HepG2 (cell line): ENCODE data around the gene TAF3. TPM values are rescaled to one million over a fixed set of nuclear protein-coding genes. Genes with fewer than 3 reads are reported as not detected.

Experiments used
- ARID5B ChIP-seq: IDR thresholded peaks from 2 replicates; pipeline ENCODE4 v1.4.0; 2020; ENCODE audit warnings: mild to moderate bottlenecking, missing genetic modification reagents
- ATF3 ChIP-seq: sonication (generic); formaldehyde crosslinking; IDR thresholded peaks from 2 replicates; pipeline ENCODE4 v1.4.0; 2020; ENCODE audit warnings: missing genetic modification reagents
- BORCS8-MEF2B ChIP-seq: sonication (generic); formaldehyde crosslinking; IDR thresholded peaks from 2 replicates; pipeline ENCODE4 v1.8.0; 2022; ENCODE audit warnings: mild to moderate bottlenecking, missing genetic modification reagents
- DR1 ChIP-seq: sonication (generic); formaldehyde crosslinking; IDR thresholded peaks from 2 replicates; pipeline ENCODE4 v1.8.0; 2021; ENCODE audit warnings: mild to moderate bottlenecking, missing genetic modification reagents, inconsistent platforms
- FOXM1 ChIP-seq: sonication (generic); formaldehyde crosslinking; IDR thresholded peaks from 2 replicates; pipeline ENCODE4 v1.5.0; 2020; ENCODE audit warnings: missing genetic modification reagents
- GATAD1 ChIP-seq: IDR thresholded peaks from 2 replicates; pipeline ENCODE4 v1.6.1; 2016; ENCODE audit warnings: missing genetic modification reagents, missing compliant biosample characterization
- HINFP ChIP-seq: sonication (generic); formaldehyde crosslinking; IDR thresholded peaks from 2 replicates; pipeline ENCODE4 v1.4.0; 2020; ENCODE audit warnings: low read depth, mild to moderate bottlenecking, missing genetic modification reagents
- HOXA7 ChIP-seq: sonication (generic); formaldehyde crosslinking; IDR thresholded peaks from 2 replicates; pipeline ENCODE4 v1.8.1; 2022; ENCODE audit warnings: mild to moderate bottlenecking, missing genetic modification reagents, moderate library complexity
- JARID2 ChIP-seq: sonication (generic); formaldehyde crosslinking; IDR thresholded peaks from 2 replicates; pipeline ENCODE4 v1.8.1; 2023; ENCODE audit warnings: missing genetic modification reagents, inconsistent platforms; ENCODE audit not compliant: insufficient replicate concordance
- MEF2D ChIP-seq: sonication (generic); formaldehyde crosslinking; IDR thresholded peaks from 2 replicates; pipeline ENCODE4 v1.5.1; 2020; ENCODE audit warnings: mild to moderate bottlenecking, missing genetic modification reagents
- PBX2 ChIP-seq: IDR thresholded peaks from 2 replicates; pipeline ENCODE4 v1.6.1; 2016; ENCODE audit warnings: control low read depth
- PLSCR1 ChIP-seq: sonication (generic); formaldehyde crosslinking; IDR thresholded peaks from 2 replicates; pipeline ENCODE4 v1.5.0; 2020; ENCODE audit warnings: missing genetic modification reagents, mild to moderate bottlenecking, borderline replicate concordance
- PPARG ChIP-seq: conservative IDR thresholded peaks from 2 replicates; pipeline ENCODE4 v1.6.1; 2016; ENCODE audit warnings: missing biosample characterization, missing genetic modification reagents
- RAD21 ChIP-seq: fragments of 450-650 bp; formaldehyde crosslinking; IDR thresholded peaks from 2 replicates; pipeline ENCODE4 v1.5.0; 2020; ENCODE audit warnings: mild to moderate bottlenecking
- RFXANK ChIP-seq: IDR thresholded peaks from 2 replicates; pipeline ENCODE4 v1.6.1; 2016
- SMAD3 ChIP-seq: sonication (generic); formaldehyde crosslinking; IDR thresholded peaks from 2 replicates; pipeline ENCODE4 v1.4.0; 2020; ENCODE audit warnings: missing genetic modification reagents
- TRAFD1 ChIP-seq: sonication (generic); formaldehyde crosslinking; IDR thresholded peaks from 2 replicates; pipeline ENCODE4 v1.5.1; 2020; ENCODE audit warnings: missing genetic modification reagents, mild to moderate bottlenecking, borderline replicate concordance
- ZNF468 ChIP-seq: sonication (generic); formaldehyde crosslinking; IDR thresholded peaks from 2 replicates; pipeline ENCODE4 v1.8.0; 2022; ENCODE audit warnings: mild to moderate bottlenecking, moderate library complexity, missing genetic modification reagents
- ZNF547 ChIP-seq: sonication (generic); formaldehyde crosslinking; IDR thresholded peaks from 2 replicates; pipeline ENCODE4 v1.5.1; 2020; ENCODE audit warnings: mild to moderate bottlenecking, missing genetic modification reagents
- ZNF562 ChIP-seq: sonication (generic); formaldehyde crosslinking; IDR thresholded peaks from 2 replicates; pipeline ENCODE4 v1.8.0; 2022; ENCODE audit warnings: missing genetic modification reagents, borderline replicate concordance
- ZSCAN21 ChIP-seq: sonication (generic); formaldehyde crosslinking; IDR thresholded peaks from 2 replicates; pipeline ENCODE4 v1.8.0; 2022; ENCODE audit warnings: mild to moderate bottlenecking, missing genetic modification reagents, moderate library complexity, borderline replicate concordance
- polyA plus RNA-seq, 8 experiments: library from polyadenylated mRNA; depleted of rRNA in 3 of 8; stranded (reverse) in 7 of 8; unstranded in 1 of 8; fragments of >200 nt; fragmentation: Illumina TruSeq in 4 of 8; extraction: Trizol in 4 of 8; gene quantifications; 2 replicates each; pipeline versions ENCODE4 v1.2.1 to v1.2.3, GENCODE V29; 2011 to 2016; ENCODE audit warnings: low read depth in 4 of 8, missing spikeins in 1 of 8, mixed read lengths in 1 of 8; ENCODE audit not compliant: insufficient read depth in 1 of 8
- total RNA-seq, 5 experiments: library from RNA; depleted of rRNA; stranded (reverse); fragments of >200 nt; fragmentation: Illumina TruSeq; extraction: Trizol; gene quantifications; 2 replicates each; pipeline ENCODE4 v1.2.3, GENCODE V29; 2016; ENCODE audit warnings: low read depth in 1 of 5

The TAF3 gene
- total and polyA plus RNA-seq, 2 of the 13 experiments (the other 11 are each of a cell fraction or from before 2014, with no cell fraction given), result 1.7 to 2.9 TPM

- TF ChIP-seq HINFP (CRISPR knock-in tag) (no peak), ZNF468 (no peak), RFXANK (CRISPR knock-in tag) (no peak), PPARG (CRISPR knock-in tag) (0 out of 2 replicates have a peak, but pooled peaks have one; percentile 28), BORCS8-MEF2B (CRISPR knock-in tag) (no peak), JARID2 (CRISPR knock-in tag) (no peak), ZSCAN21 (no peak), RAD21 (no peak), SMAD3 (CRISPR knock-in tag) (peak; percentile 76), PLSCR1 (CRISPR knock-in tag) (no peak), ZNF547 (CRISPR knock-in tag) (0 out of 2 replicates have a peak, but pooled peaks have one; percentile 36), GATAD1 (CRISPR knock-in tag) (no peak), MEF2D (CRISPR knock-in tag) (no peak), FOXM1 (CRISPR knock-in tag) (no peak), PBX2 (CRISPR knock-in tag) (no peak), TRAFD1 (CRISPR knock-in tag) (no peak), ARID5B (CRISPR knock-in tag) (peak; percentile 93), ATF3 (CRISPR knock-in tag) (no peak), HOXA7 (CRISPR knock-in tag) (no peak), ZNF562 (no peak), DR1 (CRISPR knock-in tag) (no peak)
Measured at GRCh38 chr10:8050556-8051108, 232.3 kb downstream of the TAF3 start (continued).
